HCT116 (cell line): ENCODE data around the gene RHBDF2. TPM values are rescaled to one million over a fixed set of nuclear protein-coding genes. Genes with fewer than 3 reads are reported as not detected.

Experiments used
- ATAC-seq: fragments of 200-7000 bp; cut with Tn5 transposase; 2 replicates; pipeline ENCODE4 v1.9.1; 2020; ENCODE audit warnings: mild to moderate bottlenecking, moderate library complexity
- BruUV-seq: library from RNA; stranded (reverse); fragments of 400-500 nt; replicated peaks from 2 replicates; lab custom pipeline; 2021; lab: Mats Ljungman, UMichigan
- CTCF ChIA-PET: fragments of 300-600 bp; sonication (Branson Sonifier 250); formaldehyde crosslinking; loops from one replicate; lab custom pipeline; 2021; ENCODE audit warnings: antibody characterized with exemption; lab: Charles Lee
- POLR2A ChIA-PET: fragments of 300-600, 350-600 bp; sonication (Branson Sonifier 250); formaldehyde crosslinking; loops from one replicate; lab custom pipeline; 2021; ENCODE audit warnings: antibody characterized with exemption; lab: Charles Lee
- RAD21 ChIA-PET, 2 experiments: fragments of 300-600 bp; sonication (Branson Sonifier 250); formaldehyde crosslinking; loops; one replicate each; lab custom pipeline; 2023; ENCODE audit warnings: low total read pairs in 2 of 2; ENCODE audit not compliant: uncharacterized antibody in 2 of 2, unreplicated experiment in 2 of 2, low non-redundant PET in 1 of 2; lab: Charles Lee
- DNase-seq: peaks from one replicate; pipeline ENCODE4 v3.0.0-alpha.2; 2010; ENCODE audit warnings: low read depth, low spot score
- H2AFZ ChIP-seq: fragments of 200-600 bp; shearing (Covaris generic), sonication (generic); 2 replicates; pipeline ENCODE4 v1.6.1; 2017; ENCODE audit warnings: low read depth, mixed run types, mixed read lengths, antibody characterized with exemption, low read length; ENCODE audit not compliant: poor library complexity, severe bottlenecking
- H3K27ac ChIP-seq: 2 replicates; pipeline ENCODE4 v1.5.1; 2012; ENCODE audit warnings: low read depth, low read length
- H3K27me3 ChIP-seq: fragments of 200-600 bp; sonication (generic); 2 replicates; pipeline ENCODE4 v1.6.1; 2016; ENCODE audit warnings: mixed run types, low read length, mixed read lengths; ENCODE audit not compliant: insufficient read depth
- H3K36me3 ChIP-seq, 2 experiments: fragments of 200-500 bp in 1 of 2; fragments of 200-600 bp in 1 of 2; sonication (Bioruptor generic) in 1 of 2; sonication (generic) in 1 of 2; 2 replicates each; pipeline versions ENCODE4 v1.5.1 to v1.6.1; 2014 to 2016; ENCODE audit warnings: low read length in 2 of 2, inconsistent platforms in 1 of 2, mixed read lengths in 1 of 2, mixed run types in 1 of 2; ENCODE audit not compliant: insufficient read depth in 2 of 2, control insufficient read depth in 1 of 2
- H3K4me1 ChIP-seq, 2 experiments: fragments of 200-600 bp in 1 of 2; sonication (generic) in 1 of 2; 2 replicates each; pipeline versions ENCODE4 v1.5.1 to v1.6.1; 2012 to 2017; ENCODE audit warnings: low read length in 2 of 2, inconsistent platforms in 1 of 2, mild to moderate bottlenecking in 1 of 2, mixed read lengths in 1 of 2, mixed run types in 1 of 2, moderate library complexity in 1 of 2; ENCODE audit not compliant: insufficient read depth in 2 of 2, control insufficient read depth in 1 of 2
- H3K4me2 ChIP-seq: fragments of 200-600 bp; sonication (generic); 2 replicates; pipeline ENCODE4 v1.6.1; 2017; ENCODE audit warnings: mixed run types, low read length, mixed read lengths
- H3K4me3 ChIP-seq, 2 experiments: fragments of 200-600 bp in 1 of 2; sonication (generic) in 1 of 2; replicated peaks in 1 of 2; 2 replicates each; pipeline ENCODE4 v1.5.1; 2011 to 2016; ENCODE audit warnings: low read length in 2 of 2, control low read depth in 1 of 2, low read depth in 1 of 2, mild to moderate bottlenecking in 1 of 2, mixed read lengths in 1 of 2, mixed run types in 1 of 2
- H3K79me2 ChIP-seq: fragments of 200-600 bp; sonication (generic); 2 replicates; pipeline ENCODE4 v1.6.1; 2017; ENCODE audit warnings: mild to moderate bottlenecking, mixed run types, low read length, moderate library complexity, mixed read lengths; ENCODE audit not compliant: insufficient read depth
- H3K9ac ChIP-seq: fragments of 200-600 bp; sonication (generic); 2 replicates; pipeline ENCODE4 v1.6.1; 2016; ENCODE audit warnings: low read length, mixed read lengths
- H3K9me2 ChIP-seq: fragments of 200-600 bp; sonication (generic), shearing (Covaris generic); 2 replicates; pipeline ENCODE4 v1.6.1; 2017; ENCODE audit warnings: mixed run types, mild to moderate bottlenecking, moderate library complexity; ENCODE audit not compliant: insufficient read depth
- H3K9me3 ChIP-seq, 2 experiments: fragments of 200-500 bp in 1 of 2; fragments of 200-600 bp in 1 of 2; sonication (Bioruptor generic) in 1 of 2; sonication (generic) in 1 of 2; 2 replicates each; pipeline ENCODE4 v1.6.1; 2014 to 2017; ENCODE audit warnings: low read length in 2 of 2, mixed read lengths in 2 of 2, inconsistent platforms in 1 of 2, low read depth in 1 of 2, mild to moderate bottlenecking in 1 of 2, mixed run types in 1 of 2, moderate library complexity in 1 of 2; ENCODE audit not compliant: control insufficient read depth in 1 of 2, insufficient read depth in 1 of 2
- H4K20me1 ChIP-seq: fragments of 200-600 bp; sonication (generic), shearing (Covaris generic); 2 replicates; pipeline ENCODE4 v1.6.1; 2017; ENCODE audit warnings: mixed run types, mild to moderate bottlenecking, moderate library complexity; ENCODE audit not compliant: insufficient read depth
- CEBPB ChIP-seq: IDR thresholded peaks from 2 replicates; pipeline ENCODE4 v1.6.1; 2012; ENCODE audit warnings: low read depth
- CTCF ChIP-seq, 3 experiments: fragments of 200-600 bp in 1 of 3; sonication (generic) in 1 of 3; IDR thresholded peaks in 2 of 3; conservative IDR thresholded peaks in 1 of 3; 2 replicates each; pipeline ENCODE4 v1.5.1; 2012 to 2017; ENCODE audit warnings: low read depth in 2 of 3, low read length in 2 of 3, antibody characterized with exemption in 1 of 3, borderline replicate concordance in 1 of 3, control low read depth in 1 of 3, mild to moderate bottlenecking in 1 of 3, mixed read lengths in 1 of 3, mixed run types in 1 of 3, moderate library complexity in 1 of 3; ENCODE audit not compliant: insufficient read depth in 1 of 3
- EGR1 ChIP-seq: IDR thresholded peaks from 2 replicates; pipeline ENCODE4 v1.6.1; 2012; ENCODE audit warnings: low read depth
- REST ChIP-seq: IDR thresholded peaks from 2 replicates; pipeline ENCODE4 v1.6.1; 2012; ENCODE audit warnings: low read depth
- SRF ChIP-seq: IDR thresholded peaks from 2 replicates; pipeline ENCODE4 v1.6.1; 2012; ENCODE audit warnings: low read depth
- intact Hi-C: fragments of 100-400 bp; cut with micrococcal nuclease; formaldehyde crosslinking; loops from 2 replicates; pipeline ENCODE4 v1.10.0; 2022
- total RNA-seq: library from RNA; stranded (reverse); gene quantifications from one replicate; pipeline ENCODE4 v1.2.1, GENCODE V29; 2021; ENCODE audit not compliant: unreplicated experiment

The RHBDF2 gene
- total RNA-seq, 1 experiment from 2014 or later: 61.1 TPM

GRCh38 chr17:76512366-76513305 is 11.4 kb upstream of the RHBDF2 start:
- Histone ChIP-seq H4K20me1 (no peaks in the 10 kb centered on the region), H3K36me3 (no peaks in the 10 kb centered on the region), H3K9ac (no peak overlapping the region), H3K9me3 (no peaks in the 10 kb centered on the region), H3K27ac (no peak overlapping the region), H3K9me2 (no peaks in the 10 kb centered on the region), H3K27me3 (no peaks in the 10 kb centered on the region), H3K4me1 (peaks cover 0 to 3% of the 10 kb centered on the region in 2 experiments; a peak in 2 of 4 replicates), H3K79me2 (no peaks in the 10 kb centered on the region), H3K4me3 (no peak overlapping the region), H3K4me2 (no peak overlapping the region), H2AFZ (no peak overlapping the region)
- DNase-seq (no peak), ATAC-seq (no peak)
- intact Hi-C loops: no loop called here
- ChIA-PET CTCF (interaction anchor here (1.1 to 1.3 kb wide), 3 partner anchors 10 to 115 kb away, joined by 3 to 7 read pairs (median 5); no protein-coding TSS in a partner anchor), RAD21 (no interaction called here), POLR2A (no interaction called here)
- no TSS peak for BruUV-seq
- no peak for TF ChIP-seq EGR1
- no peak for TF ChIP-seq CEBPB
- no peak for TF ChIP-seq REST
- no peak for TF ChIP-seq SRF
- TF ChIP-seq CTCF (IDR thresholded peaks at IDR 0.05 in 2 of 3, conservative IDR thresholded peaks at IDR 0.05 in 1 of 3; ENCODE audit: borderline replicate concordance in 1 of 3, insufficient read depth in 1 of 3, low read depth in 2 of 3, low read length in 2 of 3): no peak
